Stimulated activated CD8-positive, alpha-beta memory T cell treated with anti-CD3 and anti-CD28 coated beads, Interleukin-4, amount 100 ng/mL, for 48 hours (primary cell): ENCODE data around the gene KCNJ3.

Experiments used
- DNase-seq: peaks from one replicate; pipeline ENCODE4 v3.0.0-alpha.2; 2020

Gene KCNJ3

GRCh38 chr2:154698296-154698720 is at the start of gene KCNJ3:
Gene KCNJ3 (plus strand): TSS chr2:154698695. CDS start chr2:154698776, 81 bp downstream.
- no peak for DNase-seq

- DNase-seq: no peak
Observed at GRCh38 chr2:154655499-154655898, 43.0 kb upstream of the KCNJ3 start.

GRCh38 chr2:154658854-154659253 is 39.6 kb upstream of the KCNJ3 start:
- no peak for DNase-seq

GRCh38 chr2:154664248-154664647 is 34.2 kb upstream of the KCNJ3 start:
- DNase-seq: no peak

GRCh38 chr2:154670083-154670482 is 28.4 kb upstream of the KCNJ3 start:
- DNase-seq: no peak

- no peak for DNase-seq
Observed at GRCh38 chr2:154673694-154674093, 24.8 kb upstream of the KCNJ3 start.

- DNase-seq: no peak
Observed at GRCh38 chr2:154677401-154677800, 21.1 kb upstream of the KCNJ3 start.

GRCh38 chr2:154681741-154682140 is 16.8 kb upstream of the KCNJ3 start:
- DNase-seq: no peak

- no peak for DNase-seq
Observed at GRCh38 chr2:154686162-154686561, 12.3 kb upstream of the KCNJ3 start.

GRCh38 chr2:154688373-154688772 is 10.1 kb upstream of the KCNJ3 start:
- DNase-seq: no peak

GRCh38 chr2:154689158-154689557 is 9.3 kb upstream of the KCNJ3 start:
- DNase-seq: no peak

- no peak for DNase-seq
Observed at GRCh38 chr2:154692927-154693326, 5.6 kb upstream of the KCNJ3 start.

GRCh38 chr2:154693741-154694340 is 4.7 kb upstream of the KCNJ3 start:
- no peak for DNase-seq

GRCh38 chr2:154694881-154695280 is 3.6 kb upstream of the KCNJ3 start:
- no peak for DNase-seq

- no peak for DNase-seq
Observed at GRCh38 chr2:154696369-154696768, 2.1 kb upstream of the KCNJ3 start.

- no peak for DNase-seq
Observed at GRCh38 chr2:154696810-154697417, 1.6 kb upstream of the KCNJ3 start.

GRCh38 chr2:154697418-154698252 is 860 bp upstream of the KCNJ3 start:
- no peak for DNase-seq

- DNase-seq: no peak
Observed at GRCh38 chr2:154698721-154699574, 453 bp downstream of the KCNJ3 start.

- DNase-seq: no peak
Observed at GRCh38 chr2:154699575-154699930, 1.1 kb downstream of the KCNJ3 start.

- no peak for DNase-seq
Observed at GRCh38 chr2:154700136-154700535, 1.6 kb downstream of the KCNJ3 start.

GRCh38 chr2:154704991-154705390 is 6.5 kb downstream of the KCNJ3 start:
- no peak for DNase-seq

GRCh38 chr2:154706660-154707059 is 8.2 kb downstream of the KCNJ3 start:
- no peak for DNase-seq

GRCh38 chr2:154707994-154708575 is 9.6 kb downstream of the KCNJ3 start:
- DNase-seq: no peak
